Astrocyte (in vitro differentiated cells and primary cell): ENCODE results near the gene FAM180B. TPM values are rescaled to one million over a fixed set of nuclear protein-coding genes. Genes with fewer than 3 reads are reported as not detected.

Experiments
- DNase-seq: peaks from one replicate; pipeline ENCODE4 v3.0.0-alpha.2; 2010; ENCODE audit warnings: low read depth
- FAIRE-seq: peaks from 2 replicates; lab custom pipeline; 2011; peaks lifted over from hg19 to GRCh38; lab: Jason Lieb, UNC
- H2AFZ ChIP-seq: 2 replicates; pipeline ENCODE4 v1.6.0; 2012; ENCODE audit warnings: low read depth, low read length, inconsistent platforms
- H3K27ac ChIP-seq: 2 replicates; pipeline ENCODE4 v1.5.1; 2011; ENCODE audit warnings: low read depth, low read length, inconsistent platforms
- H3K27me3 ChIP-seq: 2 replicates; pipeline ENCODE4 v1.6.0; 2011; ENCODE audit warnings: low read length, inconsistent platforms; ENCODE audit not compliant: insufficient read depth
- H3K36me3 ChIP-seq: 2 replicates; pipeline ENCODE4 v1.5.1; 2011; ENCODE audit warnings: low read length, inconsistent platforms; ENCODE audit not compliant: insufficient read depth
- H3K4me1 ChIP-seq: 2 replicates; pipeline ENCODE4 v1.5.1; 2011; ENCODE audit warnings: low read length, inconsistent platforms; ENCODE audit not compliant: insufficient read depth
- H3K4me2 ChIP-seq: 2 replicates; pipeline ENCODE4 v1.6.0; 2012; ENCODE audit warnings: low read length, inconsistent platforms
- H3K4me3 ChIP-seq: 2 replicates; pipeline ENCODE4 v1.5.1; 2011; ENCODE audit warnings: low read depth, mild to moderate bottlenecking, low read length, inconsistent platforms; ENCODE audit not compliant: insufficient read depth
- H3K79me2 ChIP-seq: 2 replicates; pipeline ENCODE4 v1.6.0; 2012; ENCODE audit warnings: mild to moderate bottlenecking, low read length, inconsistent platforms; ENCODE audit not compliant: insufficient read depth
- H3K9ac ChIP-seq: 2 replicates; pipeline ENCODE4 v1.6.0; 2012; ENCODE audit warnings: mild to moderate bottlenecking, low read length, inconsistent platforms
- H3K9me3 ChIP-seq: 2 replicates; pipeline ENCODE4 v1.5.1; 2012; ENCODE audit warnings: low read depth, mild to moderate bottlenecking, low read length, inconsistent platforms; ENCODE audit not compliant: insufficient read depth
- H4K20me1 ChIP-seq: 2 replicates; pipeline ENCODE4 v1.6.0; 2012; ENCODE audit warnings: low read length, inconsistent platforms; ENCODE audit not compliant: insufficient read depth
- H3K27ac Mint-ChIP-seq: one replicate; pipeline ENCODE4 v1.8.0; 2021; ENCODE audit warnings: mild to moderate bottlenecking, mixed read lengths; ENCODE audit not compliant: unreplicated experiment
- H3K27me3 Mint-ChIP-seq: one replicate; pipeline ENCODE4 v1.8.0; 2021; ENCODE audit warnings: low read depth, mixed read lengths; ENCODE audit not compliant: unreplicated experiment
- H3K36me3 Mint-ChIP-seq: one replicate; pipeline ENCODE4 v1.8.0; 2021; ENCODE audit warnings: low read depth, mixed read lengths; ENCODE audit not compliant: unreplicated experiment
- H3K4me1 Mint-ChIP-seq: one replicate; pipeline ENCODE4 v1.8.0; 2021; ENCODE audit warnings: low read depth, mixed read lengths; ENCODE audit not compliant: unreplicated experiment
- H3K4me3 Mint-ChIP-seq: one replicate; pipeline ENCODE4 v1.8.0; 2021; ENCODE audit warnings: mild to moderate bottlenecking, moderate library complexity, mixed read lengths; ENCODE audit not compliant: unreplicated experiment
- H3K9me3 Mint-ChIP-seq: one replicate; pipeline ENCODE4 v1.8.0; 2021; ENCODE audit warnings: mild to moderate bottlenecking, mixed read lengths; ENCODE audit not compliant: unreplicated experiment
- CTCF ChIP-seq: IDR thresholded peaks from 2 replicates; pipeline ENCODE4 v1.5.1; 2011; ENCODE audit warnings: low read depth, mild to moderate bottlenecking, inconsistent platforms, low read length, moderate library complexity; ENCODE audit not compliant: insufficient read depth
- EZH2 ChIP-seq: IDR thresholded peaks from 2 replicates; pipeline ENCODE4 v1.6.1; 2012; ENCODE audit warnings: mild to moderate bottlenecking, low read length, inconsistent platforms; ENCODE audit not compliant: insufficient read depth
- total RNA-seq: library from RNA; stranded (reverse); gene quantifications from 2 replicates; pipeline ENCODE4 v1.2.1, GENCODE V29; 2021

The FAM180B gene
- total RNA-seq, 1 donor from 2014 or later, result 0.16 TPM

DNA sequence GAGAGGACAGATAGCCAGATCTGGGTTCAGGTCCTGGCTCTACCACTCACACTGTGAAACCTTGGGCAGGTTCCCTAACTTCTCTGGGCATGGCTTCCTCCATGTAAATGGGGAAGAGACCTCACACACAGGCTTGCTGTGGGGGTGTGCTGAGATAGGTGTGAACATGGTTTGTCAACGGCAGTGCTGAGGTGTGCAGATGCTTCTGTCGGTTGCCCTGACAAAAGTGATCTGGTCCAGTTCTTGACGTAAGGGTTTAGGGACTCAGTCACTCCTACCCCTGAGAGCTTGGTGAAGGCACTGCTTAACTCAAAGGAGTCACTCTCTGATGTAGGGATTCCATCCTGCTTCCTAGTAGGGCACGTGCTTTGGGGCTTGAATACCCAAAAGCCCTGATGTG is 5.8 kb downstream of the FAM180B start:
- no peak for FAIRE-seq
- H3K4me3 Mint-ChIP-seq, result no peak overlapping the region
- Histone ChIP-seq H3K4me3 (no peak overlapping the region), H3K79me2 (no peaks in the 10 kb centered on the region), H3K36me3 (no peaks in the 10 kb centered on the region), H2AFZ (no peak overlapping the region), H3K4me2 (no peak overlapping the region), H3K4me1 (peaks cover 2% of the 10 kb centered on the region), H4K20me1 (no peaks in the 10 kb centered on the region), H3K27me3 (peaks cover 39% of the 10 kb centered on the region), H3K27ac (no peak overlapping the region), H3K9ac (no peak overlapping the region), H3K9me3 (no peaks in the 10 kb centered on the region)
- no peak for DNase-seq
- no peaks in the 10 kb centered on the region for H3K9me3 Mint-ChIP-seq
- H3K27ac Mint-ChIP-seq, result no peak overlapping the region
- peaks cover 4% of the 10 kb centered on the region for H3K36me3 Mint-ChIP-seq
- TF ChIP-seq CTCF, result no peak
- peaks cover 41% of the 10 kb centered on the region for H3K27me3 Mint-ChIP-seq
- no peaks in the 10 kb centered on the region for H3K4me1 Mint-ChIP-seq

DNA sequence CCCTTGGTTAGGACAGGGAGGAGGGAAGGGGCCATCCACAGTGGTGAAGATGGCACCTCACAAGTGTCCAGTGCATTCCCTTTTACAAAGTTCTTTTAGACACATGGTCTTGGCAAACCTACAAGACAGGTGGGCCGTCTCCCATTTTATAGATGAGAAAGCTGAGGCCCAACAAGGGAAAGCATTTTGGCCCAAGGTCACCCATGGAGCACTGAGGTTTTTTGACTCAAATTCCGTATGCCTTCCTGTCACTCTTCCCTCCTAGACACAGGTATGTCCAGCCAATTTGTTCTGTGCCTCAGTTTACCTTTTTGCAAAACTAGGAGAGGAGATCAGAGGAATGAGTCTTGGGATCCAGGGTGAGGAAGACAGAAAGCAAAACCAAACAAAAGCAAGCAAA is 6.5 kb downstream of the FAM180B start:
- Histone ChIP-seq H3K79me2 (no peaks in the 10 kb centered on the region), H4K20me1 (no peaks in the 10 kb centered on the region), H3K27me3 (peaks cover 39% of the 10 kb centered on the region), H3K9me3 (no peaks in the 10 kb centered on the region), H3K4me2 (no peak overlapping the region), H3K4me3 (no peak overlapping the region), H3K4me1 (peaks cover 2% of the 10 kb centered on the region), H2AFZ (no peak overlapping the region), H3K36me3 (no peaks in the 10 kb centered on the region), H3K27ac (no peak overlapping the region), H3K9ac (no peak overlapping the region)
- peaks cover 4% of the 10 kb centered on the region for H3K36me3 Mint-ChIP-seq
- FAIRE-seq (no peak), DNase-seq (no peak)
- no peaks in the 10 kb centered on the region for H3K9me3 Mint-ChIP-seq
- H3K27ac Mint-ChIP-seq, result no peak overlapping the region
- TF ChIP-seq CTCF, result no peak
- no peak for TF ChIP-seq EZH2
- H3K4me1 Mint-ChIP-seq, result no peaks in the 10 kb centered on the region
- no peak overlapping the region for H3K4me3 Mint-ChIP-seq
- H3K27me3 Mint-ChIP-seq, result peaks cover 41% of the 10 kb centered on the region

DNA sequence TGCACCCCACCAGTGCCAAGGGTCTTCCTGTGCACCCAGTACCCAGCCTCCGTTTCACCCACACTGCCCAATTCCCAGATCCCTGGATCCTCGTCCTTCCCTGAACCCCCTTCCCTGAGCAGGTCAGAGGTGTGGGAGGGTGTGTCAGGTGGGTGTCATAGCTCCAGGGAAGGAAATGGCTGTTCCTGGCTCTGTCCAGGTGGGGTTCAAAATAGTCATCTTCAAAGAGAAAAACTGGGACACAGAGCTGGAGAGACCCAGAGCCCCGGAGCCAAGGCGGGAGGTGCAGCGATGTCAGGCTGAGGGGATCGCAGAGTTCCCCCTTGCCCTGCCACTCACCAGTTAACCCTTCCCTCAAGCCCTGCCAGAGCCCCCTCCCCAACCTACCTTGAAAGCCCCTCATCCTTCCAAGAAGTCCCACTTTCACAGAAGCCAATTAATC is 7.0 kb downstream of the FAM180B start:
- peak overlapping the region; percentile 47 for H2AFZ ChIP-seq

More for the DNA sequence above, 7.0 kb downstream of the FAM180B start:
- Mint-ChIP-seq H3K27me3 (peaks cover 41% of the 10 kb centered on the region), H3K27ac (no peak overlapping the region), H3K4me1 (no peaks in the 10 kb centered on the region), H3K4me3 (peak overlapping the region; percentile 67), H3K9me3 (no peaks in the 10 kb centered on the region), H3K36me3 (peaks cover 2% of the 10 kb centered on the region)
- no peak overlapping the region for H3K9ac ChIP-seq
- peak overlapping the region; percentile 33 for H3K4me3 ChIP-seq
- H3K27ac ChIP-seq, result no peak overlapping the region
- H3K4me2 ChIP-seq, result peak overlapping the region; percentile 82
- no peaks in the 10 kb centered on the region for H4K20me1 ChIP-seq
- TF ChIP-seq EZH2 (no peak), CTCF (no peak)
- no peaks in the 10 kb centered on the region for H3K36me3 ChIP-seq
- no peaks in the 10 kb centered on the region for H3K79me2 ChIP-seq
- peaks cover 2% of the 10 kb centered on the region for H3K4me1 ChIP-seq
- DNase-seq (no peak), FAIRE-seq (no peak)
- no peaks in the 10 kb centered on the region for H3K9me3 ChIP-seq
- peaks cover 39% of the 10 kb centered on the region for H3K27me3 ChIP-seq
